IMR-90 (cell line): ENCODE results near the gene SLC49A4. TPM values are rescaled to one million over a fixed set of nuclear protein-coding genes. Genes with fewer than 3 reads are reported as not detected.

Experiments
- ATAC-seq: fragments of 200-7000 bp; cut with Tn5 transposase; 2 replicates; pipeline ENCODE4 v1.9.1; 2020; ENCODE audit warnings: low read depth, mild to moderate bottlenecking, moderate library complexity
- BruUV-seq: library from RNA; stranded (reverse); fragments of 400-500 nt; replicated peaks from 2 replicates; lab custom pipeline; 2021; lab: Mats Ljungman, UMichigan
- CTCF ChIA-PET: fragments of 300-600 bp; formaldehyde crosslinking; extraction: SDS; loops from one replicate; lab custom pipeline; 2021; ENCODE audit warnings: antibody characterized with exemption; lab: Yijun Ruan, JAX
- POLR2A ChIA-PET: fragments of 300-600 bp; sonication (Branson Sonifier 250); formaldehyde crosslinking; loops from one replicate; lab custom pipeline; 2022; ENCODE audit warnings: antibody characterized with exemption; ENCODE audit not compliant: unreplicated experiment; lab: Charles Lee
- DNase-seq: peaks from one replicate; pipeline ENCODE4 v3.0.0; 2013
- H2AFZ ChIP-seq: replicated peaks from 2 replicates; pipeline ENCODE3; 2013; ENCODE audit warnings: low read length, mild to moderate bottlenecking; ENCODE audit not compliant: poor library complexity
- H2AK5ac ChIP-seq: 2 replicates; pipeline ENCODE4 v1.6.1; 2013; ENCODE audit warnings: low read depth, low read length, inconsistent platforms
- H2AK9ac ChIP-seq: replicated peaks from 2 replicates; pipeline ENCODE3; 2013; ENCODE audit warnings: mild to moderate bottlenecking, low read depth, low read length, moderate library complexity; ENCODE audit not compliant: poor library complexity
- H2BK120ac ChIP-seq: 2 replicates; pipeline ENCODE4 v1.6.1; 2013; ENCODE audit warnings: low read depth, low read length, inconsistent platforms
- H2BK15ac ChIP-seq: 3 replicates; pipeline ENCODE4 v1.6.1; 2013; ENCODE audit warnings: low read depth, low read length, inconsistent platforms
- H2BK20ac ChIP-seq: 2 replicates; pipeline ENCODE4 v1.6.1; 2013; ENCODE audit warnings: low read depth, mild to moderate bottlenecking, inconsistent platforms, low read length, moderate library complexity
- H2BK5ac ChIP-seq: 2 replicates; pipeline ENCODE4 v1.6.1; 2013; ENCODE audit warnings: mild to moderate bottlenecking, low read depth, low read length, inconsistent platforms; ENCODE audit not compliant: poor library complexity, severe bottlenecking
- H3K14ac ChIP-seq: replicated peaks from 2 replicates; pipeline ENCODE4 v1.6.1; 2013; ENCODE audit warnings: low read depth, low read length, inconsistent platforms
- H3K18ac ChIP-seq: 2 replicates; pipeline ENCODE4 v1.6.1; 2013; ENCODE audit warnings: low read depth, low read length, control low read depth
- H3K23ac ChIP-seq: 2 replicates; pipeline ENCODE4 v1.6.1; 2013; ENCODE audit warnings: low read depth, low read length, inconsistent platforms
- H3K27ac ChIP-seq: 2 replicates; pipeline ENCODE4 v1.5.1; 2013; ENCODE audit warnings: mild to moderate bottlenecking, control low read depth, low read length; ENCODE audit not compliant: insufficient read depth
- H3K27me3 ChIP-seq: 2 replicates; pipeline ENCODE4 v1.6.1; 2013; ENCODE audit warnings: low read length; ENCODE audit not compliant: control insufficient read depth, insufficient read depth
- H3K36me3 ChIP-seq: 2 replicates; pipeline ENCODE4 v1.6.1; 2013; ENCODE audit warnings: low read length, mixed read lengths; ENCODE audit not compliant: control insufficient read depth, insufficient read depth
- H3K4ac ChIP-seq: 2 replicates; pipeline ENCODE4 v1.6.1; 2013; ENCODE audit warnings: low read depth, low read length, inconsistent platforms
- H3K4me1 ChIP-seq: 2 replicates; pipeline ENCODE4 v1.6.1; 2013; ENCODE audit warnings: low read length, mixed read lengths; ENCODE audit not compliant: control insufficient read depth, insufficient read depth
- H3K4me2 ChIP-seq: 2 replicates; pipeline ENCODE4 v1.6.1; 2013; ENCODE audit warnings: low read depth, mild to moderate bottlenecking, control low read depth, low read length, moderate library complexity
- H3K4me3 ChIP-seq: 2 replicates; pipeline ENCODE4 v1.5.1; 2013; ENCODE audit warnings: low read depth, mild to moderate bottlenecking, control low read depth, low read length, moderate library complexity; ENCODE audit not compliant: insufficient read depth
- H3K56ac ChIP-seq: 2 replicates; pipeline ENCODE4 v1.6.1; 2013; ENCODE audit warnings: low read length, inconsistent platforms; ENCODE audit not compliant: insufficient read depth; ENCODE audit errors: extremely low read depth
- H3K79me1 ChIP-seq, 2 experiments: 2 replicates each; pipeline ENCODE4 v1.6.1; 2013; ENCODE audit warnings: low read length in 2 of 2, inconsistent platforms in 1 of 2, low read depth in 1 of 2
- H3K9ac ChIP-seq: 2 replicates; pipeline ENCODE4 v1.6.1; 2013; ENCODE audit warnings: low read depth, low read length, control low read depth
- H3K9me1 ChIP-seq: 2 replicates; pipeline ENCODE4 v1.6.1; 2013; ENCODE audit warnings: low read length, inconsistent platforms; ENCODE audit not compliant: insufficient read depth
- H3K9me3 ChIP-seq: 2 replicates; pipeline ENCODE4 v1.6.1; 2013; ENCODE audit warnings: low read length; ENCODE audit not compliant: control insufficient read depth, insufficient read depth
- H4K20me1 ChIP-seq: 2 replicates; pipeline ENCODE4 v1.6.1; 2013; ENCODE audit warnings: low read length, inconsistent platforms; ENCODE audit not compliant: insufficient read depth
- H4K5ac ChIP-seq: 2 replicates; pipeline ENCODE4 v1.6.1; 2013; ENCODE audit warnings: mild to moderate bottlenecking, low read depth, low read length, control low read depth
- H4K8ac ChIP-seq, 2 experiments: 2 replicates each; pipeline ENCODE4 v1.6.1; 2013; ENCODE audit warnings: low read depth in 2 of 2, low read length in 2 of 2, control low read depth in 1 of 2, inconsistent platforms in 1 of 2
- H4K91ac ChIP-seq: 2 replicates; pipeline ENCODE4 v1.6.1; 2013; ENCODE audit warnings: low read depth, low read length, inconsistent platforms; ENCODE audit not compliant: insufficient read depth
- BHLHE40 ChIP-seq: fragments of 150-350 bp; IDR thresholded peaks from 2 replicates; pipeline ENCODE4 v1.6.1; 2016; ENCODE audit warnings: mild to moderate bottlenecking, low read depth, low read length
- CEBPB ChIP-seq: IDR thresholded peaks from 2 replicates; pipeline ENCODE4 v1.6.1; 2012; ENCODE audit warnings: low read depth, low read length, improper control_type of control experiment
- CHD1 ChIP-seq: IDR thresholded peaks from 2 replicates; pipeline ENCODE4 v1.6.1; 2012; ENCODE audit warnings: low read depth, low read length, improper control_type of control experiment
- CTCF ChIP-seq: conservative IDR thresholded peaks from 2 replicates; pipeline ENCODE4 v1.5.1; 2012; ENCODE audit warnings: mild to moderate bottlenecking, low read depth, low read length, improper control_type of control experiment
- ELK1 ChIP-seq: fragments of 150-350 bp; IDR thresholded peaks from 2 replicates; pipeline ENCODE4 v1.6.1; 2016; ENCODE audit warnings: low read depth, mild to moderate bottlenecking, low read length, moderate library complexity, borderline replicate concordance
- FOS ChIP-seq: fragments of 150-350 bp; IDR thresholded peaks from 2 replicates; pipeline ENCODE4 v1.6.1; 2016; ENCODE audit warnings: low read depth, low read length
- MAFK ChIP-seq: IDR thresholded peaks from 2 replicates; pipeline ENCODE4 v1.6.1; 2012; ENCODE audit warnings: low read depth, low read length, improper control_type of control experiment
- MAZ ChIP-seq: IDR thresholded peaks from 2 replicates; pipeline ENCODE4 v1.6.1; 2012; ENCODE audit warnings: low read depth, mild to moderate bottlenecking, low read length, improper control_type of control experiment, moderate library complexity, borderline replicate concordance
- MXI1 ChIP-seq: IDR thresholded peaks from 2 replicates; pipeline ENCODE4 v1.6.1; 2012; ENCODE audit warnings: low read depth, mild to moderate bottlenecking, low read length, moderate library complexity, borderline replicate concordance
- NFE2L2 ChIP-seq: fragments of 150-350 bp; IDR thresholded peaks from 2 replicates; pipeline ENCODE4 v1.6.1; 2016; ENCODE audit warnings: low read depth, mild to moderate bottlenecking, low read length
- POLR2A ChIP-seq: IDR thresholded peaks from 2 replicates; pipeline ENCODE4 v1.6.1; 2012; ENCODE audit warnings: mild to moderate bottlenecking, low read depth, low read length
- RAD21 ChIP-seq: IDR thresholded peaks from 2 replicates; pipeline ENCODE4 v1.6.1; 2012; ENCODE audit warnings: low read length, improper control_type of control experiment
- RCOR1 ChIP-seq: IDR thresholded peaks from 2 replicates; pipeline ENCODE4 v1.6.1; 2012; ENCODE audit warnings: mild to moderate bottlenecking, low read length, improper control_type of control experiment; ENCODE audit not compliant: insufficient replicate concordance
- RFX5 ChIP-seq: IDR thresholded peaks from 2 replicates; pipeline ENCODE4 v1.8.0; 2012; ENCODE audit warnings: low read depth, mild to moderate bottlenecking, low read length, moderate library complexity
- SMC3 ChIP-seq: fragments of 150-350 bp; IDR thresholded peaks from 2 replicates; pipeline ENCODE4 v1.6.1; 2016; ENCODE audit warnings: low read depth, mild to moderate bottlenecking, antibody characterized with exemption, low read length, moderate library complexity
- WGBS, 2 experiments: methylation state at CpG; one replicate each; pipeline versions ENCODE4 v1.1.5 to v1.1.7; 2013; ENCODE audit warnings: missing lambda C conversion rate in 2 of 2; ENCODE audit not compliant: insufficient read length in 1 of 2; ENCODE audit errors: extremely low coverage in 2 of 2; 5-methylcytosine and 5-hydroxymethylcytosine counted together
- dilution Hi-C: fragments of 300-500 bp; cut with HindIII; formaldehyde crosslinking; loops from one replicate; pipeline ENCODE4 v1.14.3; 2018; ENCODE audit warnings: low sequenced_read_pairs; ENCODE audit not compliant: unreplicated experiment
- in situ Hi-C: fragments of 300-500 bp; cut with MboI; formaldehyde crosslinking; loops from 3 replicates; pipeline ENCODE4 v1.14.3; 2019; ENCODE audit warnings: low sequenced_read_pairs, inconsistent platforms, mixed read lengths
- intact Hi-C: fragments of 100-400 bp; cut with micrococcal nuclease; formaldehyde crosslinking; loops from 2 replicates; pipeline ENCODE4 v1.10.0; 2022
- polyA plus RNA-seq, 3 experiments: library from polyadenylated mRNA; depleted of rRNA; stranded (reverse); fragments of >200 nt; gene quantifications; 2 replicates each; pipeline ENCODE4 v1.2.3, GENCODE V29; 2012; ENCODE audit warnings: low replicate concordance in 1 of 3
- total RNA-seq: library from RNA; depleted of rRNA; stranded (reverse); fragments of >200 nt; gene quantifications from 2 replicates; pipeline ENCODE4 v1.2.3, GENCODE V29; 2012
- TF ChIP-seq, protein P1 (sequence below): fragments of 150-350 bp; IDR thresholded peaks from 2 replicates; pipeline ENCODE4 v1.6.1; 2017; ENCODE audit warnings: mild to moderate bottlenecking, antibody characterized with exemption, low read length, low read depth

The SLC49A4 gene
- total and polyA plus RNA-seq, 2 of the 4 experiments (the other 2 are of a cell fraction): 6.5 to 6.8 TPM

- TF ChIP-seq, protein P1, sequence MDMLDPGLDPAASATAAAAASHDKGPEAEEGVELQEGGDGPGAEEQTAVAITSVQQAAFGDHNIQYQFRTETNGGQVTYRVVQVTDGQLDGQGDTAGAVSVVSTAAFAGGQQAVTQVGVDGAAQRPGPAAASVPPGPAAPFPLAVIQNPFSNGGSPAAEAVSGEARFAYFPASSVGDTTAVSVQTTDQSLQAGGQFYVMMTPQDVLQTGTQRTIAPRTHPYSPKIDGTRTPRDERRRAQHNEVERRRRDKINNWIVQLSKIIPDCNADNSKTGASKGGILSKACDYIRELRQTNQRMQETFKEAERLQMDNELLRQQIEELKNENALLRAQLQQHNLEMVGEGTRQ: no peak
- no peak for TF ChIP-seq RAD21
- no peak for TF ChIP-seq CTCF
- no peak for TF ChIP-seq SMC3
- no peak for TF ChIP-seq FOS
- TF ChIP-seq MAFK: no peak
- no peak for TF ChIP-seq BHLHE40
- no peak for TF ChIP-seq NFE2L2
- no peak for TF ChIP-seq CHD1
- TF ChIP-seq MAZ: no peak
- TF ChIP-seq POLR2A: no peak
- TF ChIP-seq CEBPB: no peak
- TF ChIP-seq RCOR1: no peak
- TF ChIP-seq ELK1: no peak
- TF ChIP-seq MXI1: no peak
- TF ChIP-seq RFX5: no peak
- no peaks in the 10 kb centered on the region for H4K20me1 ChIP-seq
- no peak overlapping the region for H3K27ac ChIP-seq
- no peaks in the 10 kb centered on the region for H3K9me1 ChIP-seq
- CTCF ChIA-PET: no interaction called here
- H4K8ac ChIP-seq: no peak overlapping the region
- peaks cover 41% of the 10 kb centered on the region for H3K27me3 ChIP-seq
- no TSS peak for BruUV-seq
- H3K9ac ChIP-seq: no peak overlapping the region
- no peak overlapping the region for H2BK15ac ChIP-seq
- ATAC-seq (no peak), DNase-seq (no peak)
- H2AK5ac ChIP-seq: no peak overlapping the region
- no peak overlapping the region for H2AK9ac ChIP-seq
- no peak overlapping the region for H4K91ac ChIP-seq
- no peak overlapping the region for H3K18ac ChIP-seq
- intact Hi-C loops: no loop called here
- H2BK20ac ChIP-seq: no peak overlapping the region
- no peaks in the 10 kb centered on the region for H3K36me3 ChIP-seq
- H3K4ac ChIP-seq: no peak overlapping the region
- H3K79me1 ChIP-seq: no peaks in the 10 kb centered on the region
- H3K23ac ChIP-seq: no peak overlapping the region
- no peak overlapping the region for H3K14ac ChIP-seq
- in situ Hi-C loops: no loop called here
- dilution Hi-C loops: no loop called here
- H2AFZ ChIP-seq: no peak overlapping the region
- H3K4me1 ChIP-seq: no peaks in the 10 kb centered on the region
- no peak overlapping the region for H2BK5ac ChIP-seq
- no peak overlapping the region for H3K4me3 ChIP-seq
- peaks cover 2% of the 10 kb centered on the region; the same call in 1 of the 2 replicates for H3K9me3 ChIP-seq
- POLR2A ChIA-PET: no interaction called here
- H2BK120ac ChIP-seq: no peak overlapping the region
- H3K56ac ChIP-seq: no peak overlapping the region
- no peak overlapping the region for H4K5ac ChIP-seq
- WGBS, 2 experiments: 84% methylated on average over 2 of the region's 4 CpGs; no CpG with 5 or more reads in 1 of the 2 experiments
- no peak overlapping the region for H3K4me2 ChIP-seq
These were observed 112.6 kb downstream of the SLC49A4 start for GRCh38 chr3:122907471-122907870.
